IMR-90 (cell line): ENCODE data around the gene TRMO. TPM values are rescaled to one million over a fixed set of nuclear protein-coding genes. Genes with fewer than 3 reads are reported as not detected.

Source experiments
- ATAC-seq: fragments of 200-7000 bp; cut with Tn5 transposase; 2 replicates; pipeline ENCODE4 v1.9.1; 2020; ENCODE audit warnings: low read depth, mild to moderate bottlenecking, moderate library complexity
- BruUV-seq: library from RNA; stranded (reverse); fragments of 400-500 nt; replicated peaks from 2 replicates; lab custom pipeline; 2021; lab: Mats Ljungman, UMichigan
- CTCF ChIA-PET: fragments of 300-600 bp; formaldehyde crosslinking; extraction: SDS; loops from one replicate; lab custom pipeline; 2021; ENCODE audit warnings: antibody characterized with exemption; lab: Yijun Ruan, JAX
- POLR2A ChIA-PET: fragments of 300-600 bp; sonication (Branson Sonifier 250); formaldehyde crosslinking; loops from one replicate; lab custom pipeline; 2022; ENCODE audit warnings: antibody characterized with exemption; ENCODE audit not compliant: unreplicated experiment; lab: Charles Lee
- DNase-seq: peaks from one replicate; pipeline ENCODE4 v3.0.0; 2013
- H2AFZ ChIP-seq: replicated peaks from 2 replicates; pipeline ENCODE3; 2013; ENCODE audit warnings: low read length, mild to moderate bottlenecking; ENCODE audit not compliant: poor library complexity
- H2AK5ac ChIP-seq: 2 replicates; pipeline ENCODE4 v1.6.1; 2013; ENCODE audit warnings: low read depth, low read length, inconsistent platforms
- H2AK9ac ChIP-seq: replicated peaks from 2 replicates; pipeline ENCODE3; 2013; ENCODE audit warnings: mild to moderate bottlenecking, low read depth, low read length, moderate library complexity; ENCODE audit not compliant: poor library complexity
- H2BK120ac ChIP-seq: 2 replicates; pipeline ENCODE4 v1.6.1; 2013; ENCODE audit warnings: low read depth, low read length, inconsistent platforms
- H2BK15ac ChIP-seq: 3 replicates; pipeline ENCODE4 v1.6.1; 2013; ENCODE audit warnings: low read depth, low read length, inconsistent platforms
- H2BK20ac ChIP-seq: 2 replicates; pipeline ENCODE4 v1.6.1; 2013; ENCODE audit warnings: low read depth, mild to moderate bottlenecking, inconsistent platforms, low read length, moderate library complexity
- H2BK5ac ChIP-seq: 2 replicates; pipeline ENCODE4 v1.6.1; 2013; ENCODE audit warnings: mild to moderate bottlenecking, low read depth, low read length, inconsistent platforms; ENCODE audit not compliant: poor library complexity, severe bottlenecking
- H3K14ac ChIP-seq: replicated peaks from 2 replicates; pipeline ENCODE4 v1.6.1; 2013; ENCODE audit warnings: low read depth, low read length, inconsistent platforms
- H3K18ac ChIP-seq: 2 replicates; pipeline ENCODE4 v1.6.1; 2013; ENCODE audit warnings: low read depth, low read length, control low read depth
- H3K23ac ChIP-seq: 2 replicates; pipeline ENCODE4 v1.6.1; 2013; ENCODE audit warnings: low read depth, low read length, inconsistent platforms
- H3K27ac ChIP-seq: 2 replicates; pipeline ENCODE4 v1.5.1; 2013; ENCODE audit warnings: mild to moderate bottlenecking, control low read depth, low read length; ENCODE audit not compliant: insufficient read depth
- H3K27me3 ChIP-seq: 2 replicates; pipeline ENCODE4 v1.6.1; 2013; ENCODE audit warnings: low read length; ENCODE audit not compliant: control insufficient read depth, insufficient read depth
- H3K36me3 ChIP-seq: 2 replicates; pipeline ENCODE4 v1.6.1; 2013; ENCODE audit warnings: low read length, mixed read lengths; ENCODE audit not compliant: control insufficient read depth, insufficient read depth
- H3K4ac ChIP-seq: 2 replicates; pipeline ENCODE4 v1.6.1; 2013; ENCODE audit warnings: low read depth, low read length, inconsistent platforms
- H3K4me1 ChIP-seq: 2 replicates; pipeline ENCODE4 v1.6.1; 2013; ENCODE audit warnings: low read length, mixed read lengths; ENCODE audit not compliant: control insufficient read depth, insufficient read depth
- H3K4me2 ChIP-seq: 2 replicates; pipeline ENCODE4 v1.6.1; 2013; ENCODE audit warnings: low read depth, mild to moderate bottlenecking, control low read depth, low read length, moderate library complexity
- H3K4me3 ChIP-seq: 2 replicates; pipeline ENCODE4 v1.5.1; 2013; ENCODE audit warnings: low read depth, mild to moderate bottlenecking, control low read depth, low read length, moderate library complexity; ENCODE audit not compliant: insufficient read depth
- H3K56ac ChIP-seq: 2 replicates; pipeline ENCODE4 v1.6.1; 2013; ENCODE audit warnings: low read length, inconsistent platforms; ENCODE audit not compliant: insufficient read depth; ENCODE audit errors: extremely low read depth
- H3K79me1 ChIP-seq, 2 experiments: 2 replicates each; pipeline ENCODE4 v1.6.1; 2013; ENCODE audit warnings: low read length in 2 of 2, inconsistent platforms in 1 of 2, low read depth in 1 of 2
- H3K9ac ChIP-seq: 2 replicates; pipeline ENCODE4 v1.6.1; 2013; ENCODE audit warnings: low read depth, low read length, control low read depth
- H3K9me1 ChIP-seq: 2 replicates; pipeline ENCODE4 v1.6.1; 2013; ENCODE audit warnings: low read length, inconsistent platforms; ENCODE audit not compliant: insufficient read depth
- H3K9me3 ChIP-seq: 2 replicates; pipeline ENCODE4 v1.6.1; 2013; ENCODE audit warnings: low read length; ENCODE audit not compliant: control insufficient read depth, insufficient read depth
- H4K20me1 ChIP-seq: 2 replicates; pipeline ENCODE4 v1.6.1; 2013; ENCODE audit warnings: low read length, inconsistent platforms; ENCODE audit not compliant: insufficient read depth
- H4K5ac ChIP-seq: 2 replicates; pipeline ENCODE4 v1.6.1; 2013; ENCODE audit warnings: mild to moderate bottlenecking, low read depth, low read length, control low read depth
- H4K8ac ChIP-seq, 2 experiments: 2 replicates each; pipeline ENCODE4 v1.6.1; 2013; ENCODE audit warnings: low read depth in 2 of 2, low read length in 2 of 2, control low read depth in 1 of 2, inconsistent platforms in 1 of 2
- H4K91ac ChIP-seq: 2 replicates; pipeline ENCODE4 v1.6.1; 2013; ENCODE audit warnings: low read depth, low read length, inconsistent platforms; ENCODE audit not compliant: insufficient read depth
- BHLHE40 ChIP-seq: fragments of 150-350 bp; IDR thresholded peaks from 2 replicates; pipeline ENCODE4 v1.6.1; 2016; ENCODE audit warnings: mild to moderate bottlenecking, low read depth, low read length
- ELK1 ChIP-seq: fragments of 150-350 bp; IDR thresholded peaks from 2 replicates; pipeline ENCODE4 v1.6.1; 2016; ENCODE audit warnings: low read depth, mild to moderate bottlenecking, low read length, moderate library complexity, borderline replicate concordance
- MAFK ChIP-seq: IDR thresholded peaks from 2 replicates; pipeline ENCODE4 v1.6.1; 2012; ENCODE audit warnings: low read depth, low read length, improper control_type of control experiment
- MAZ ChIP-seq: IDR thresholded peaks from 2 replicates; pipeline ENCODE4 v1.6.1; 2012; ENCODE audit warnings: low read depth, mild to moderate bottlenecking, low read length, improper control_type of control experiment, moderate library complexity, borderline replicate concordance
- POLR2A ChIP-seq: IDR thresholded peaks from 2 replicates; pipeline ENCODE4 v1.6.1; 2012; ENCODE audit warnings: mild to moderate bottlenecking, low read depth, low read length
- RCOR1 ChIP-seq: IDR thresholded peaks from 2 replicates; pipeline ENCODE4 v1.6.1; 2012; ENCODE audit warnings: mild to moderate bottlenecking, low read length, improper control_type of control experiment; ENCODE audit not compliant: insufficient replicate concordance
- RFX5 ChIP-seq: IDR thresholded peaks from 2 replicates; pipeline ENCODE4 v1.8.0; 2012; ENCODE audit warnings: low read depth, mild to moderate bottlenecking, low read length, moderate library complexity
- WGBS, 2 experiments: methylation state at CpG; one replicate each; pipeline versions ENCODE4 v1.1.5 to v1.1.7; 2013; ENCODE audit warnings: missing lambda C conversion rate in 2 of 2; ENCODE audit not compliant: insufficient read length in 1 of 2; ENCODE audit errors: extremely low coverage in 2 of 2; 5-methylcytosine and 5-hydroxymethylcytosine counted together
- dilution Hi-C: fragments of 300-500 bp; cut with HindIII; formaldehyde crosslinking; loops from one replicate; pipeline ENCODE4 v1.14.3; 2018; ENCODE audit warnings: low sequenced_read_pairs; ENCODE audit not compliant: unreplicated experiment
- in situ Hi-C: fragments of 300-500 bp; cut with MboI; formaldehyde crosslinking; loops from 3 replicates; pipeline ENCODE4 v1.14.3; 2019; ENCODE audit warnings: low sequenced_read_pairs, inconsistent platforms, mixed read lengths
- intact Hi-C: fragments of 100-400 bp; cut with micrococcal nuclease; formaldehyde crosslinking; loops from 2 replicates; pipeline ENCODE4 v1.10.0; 2022
- polyA plus RNA-seq, 3 experiments: library from polyadenylated mRNA; depleted of rRNA; stranded (reverse); fragments of >200 nt; gene quantifications; 2 replicates each; pipeline ENCODE4 v1.2.3, GENCODE V29; 2012; ENCODE audit warnings: low replicate concordance in 1 of 3
- total RNA-seq: library from RNA; depleted of rRNA; stranded (reverse); fragments of >200 nt; gene quantifications from 2 replicates; pipeline ENCODE4 v1.2.3, GENCODE V29; 2012

Gene TRMO
- total and polyA plus RNA-seq, 2 of the 4 experiments (the other 2 are of a cell fraction) = 10.2 to 19.9 TPM

DNA sequence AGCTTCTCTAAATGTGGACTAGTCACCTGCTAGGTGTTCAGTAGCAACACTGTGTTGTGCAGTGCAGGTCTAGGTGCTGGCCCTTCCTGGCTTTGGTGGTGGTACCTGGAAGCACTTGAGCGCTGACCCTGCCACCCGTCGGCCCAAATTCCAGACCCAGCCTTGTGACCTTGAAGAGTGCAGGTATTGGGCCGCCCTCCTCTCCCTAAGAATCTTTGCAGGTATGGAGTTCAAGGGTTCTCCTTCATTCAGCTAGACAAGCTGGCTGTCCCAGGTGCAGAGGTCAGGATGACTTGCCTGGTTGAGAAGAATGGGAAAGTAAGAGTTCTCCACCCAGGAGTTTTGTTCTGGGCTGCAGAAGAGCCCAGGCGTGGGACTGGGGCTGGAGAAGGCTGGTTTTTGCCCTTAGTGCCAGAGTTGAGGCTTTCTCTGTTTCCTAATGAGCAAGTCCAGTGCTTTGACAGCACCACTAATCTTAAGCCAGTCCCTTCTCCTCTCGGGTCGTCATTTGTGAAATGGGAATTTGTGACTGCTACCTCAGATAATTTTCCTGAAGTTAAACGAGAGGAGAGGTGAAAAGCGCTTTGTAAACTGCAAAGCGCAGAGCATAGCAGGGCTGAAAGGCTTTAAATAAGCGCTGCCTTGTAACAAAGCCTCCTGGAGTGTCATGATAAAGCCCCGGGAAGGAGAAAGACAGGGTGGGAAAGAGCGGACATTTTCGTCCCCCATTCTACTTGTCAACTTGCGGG, 65.3 kb downstream of the TRMO start (continued):
- TF ChIP-seq MAZ = no peak

- H3K23ac ChIP-seq = no peak overlapping the region
- no peak overlapping the region for H2BK5ac ChIP-seq
- no peak overlapping the region for H2AK5ac ChIP-seq
- H3K9me3 ChIP-seq = peaks cover 25% of the 10 kb centered on the region
- H3K9ac ChIP-seq = no peak overlapping the region
- H2AFZ ChIP-seq = no peak overlapping the region
- H3K4me3 ChIP-seq = no peak overlapping the region
- POLR2A ChIA-PET = no interaction called here
- no peak overlapping the region for H2BK20ac ChIP-seq
- H4K91ac ChIP-seq = no peak overlapping the region
- no peaks in the 10 kb centered on the region for H3K79me1 ChIP-seq
- CTCF ChIA-PET = no interaction called here
- intact Hi-C loops = no loop called here
- H3K4me1 ChIP-seq = 0 out of 2 replicates have a peak, but pooled peaks cover 2% of the 10 kb centered on the region
- no peaks in the 10 kb centered on the region; the same call in 1 of the 2 replicates for H3K36me3 ChIP-seq
- H3K14ac ChIP-seq = no peak overlapping the region
- H3K4me2 ChIP-seq = no peak overlapping the region
- no peak overlapping the region for H2BK15ac ChIP-seq
- no peak overlapping the region for H3K27ac ChIP-seq
- no peak for ATAC-seq
- H3K9me1 ChIP-seq = no peaks in the 10 kb centered on the region; the same call in 1 of the 2 replicates
- no peak overlapping the region for H3K18ac ChIP-seq
- WGBS, 2 experiments = no CpG with 5 or more reads among the region's 5 CpGs
- H2BK120ac ChIP-seq = no peak overlapping the region
- BruUV-seq = no TSS peak
- peaks cover 3% of the 10 kb centered on the region; the same call in 1 of the 2 replicates for H4K20me1 ChIP-seq
- H4K8ac ChIP-seq = no peak overlapping the region
- H3K56ac ChIP-seq = no peak overlapping the region
- H4K5ac ChIP-seq = no peak overlapping the region
- no peak overlapping the region for H2AK9ac ChIP-seq
- TF ChIP-seq ELK1 (no peak), RFX5 (no peak), RCOR1 (no peak), POLR2A (no peak), MAFK (no peak), BHLHE40 (no peak)
- no peak overlapping the region for H3K4ac ChIP-seq
- H3K27me3 ChIP-seq = peaks cover 95% of the 10 kb centered on the region
- dilution Hi-C loops = no loop called here
- in situ Hi-C loops = no loop called here
- DNase-seq = no peak
Observed at GRCh38 chr9:97855899-97856298, 66.4 kb downstream of the TRMO start.
